Measurements from ENCODE around the gene KCNIP4. TPM values are rescaled to one million over a fixed set of nuclear protein-coding genes. Genes with fewer than 3 reads are reported as not detected.

The KCNIP4 gene
- total and polyA plus RNA-seq, 2 experiments from 2014 or later, result 0.14 to 0.63 TPM

- no peaks in the 10 kb centered on the region for H3K4me1 Mint-ChIP-seq
- Histone ChIP-seq H3K4me3 (no peak overlapping the region), H3K27me3 (ENCODE audit: insufficient read depth) (no peaks in the 10 kb centered on the region), H3K79me2 (replicated peaks; ENCODE audit: insufficient read depth) (no peaks in the 10 kb centered on the region), H2AFZ (no peak overlapping the region), H3K4me1 (ENCODE audit: insufficient read depth) (no peaks in the 10 kb centered on the region), H3K9me2 (ENCODE audit: insufficient read depth) (no peaks in the 10 kb centered on the region), H3F3A (replicated peaks; ENCODE audit: low read depth) (no peaks in the 10 kb centered on the region), H3K4me2 (no peak overlapping the region), H3K27ac (ENCODE audit: low read depth) (no peak overlapping the region), H3K36me3 (ENCODE audit: insufficient read depth) (no peaks in the 10 kb centered on the region), H4K20me1 (replicated peaks; ENCODE audit: insufficient read depth) (no peaks in the 10 kb centered on the region)
- H3K36me3 Mint-ChIP-seq (ENCODE audit: low read depth), result no peaks in the 10 kb centered on the region
- no peaks in the 10 kb centered on the region for H3K27me3 Mint-ChIP-seq (ENCODE audit: insufficient read depth, low read depth, poor library complexity)
- H3K4me3 Mint-ChIP-seq, result no peak overlapping the region
- H3K9me3 Mint-ChIP-seq, result no peaks in the 10 kb centered on the region
- H3K27ac Mint-ChIP-seq, result no peak overlapping the region
- ATAC-seq (no peak), DNase-seq (ENCODE audit: low spot score) (no peak)
- no peak for TF ChIP-seq POLR2AphosphoS5 (IDR thresholded peaks at IDR 0.05; ENCODE audit: low read depth)
- no peak for TF ChIP-seq EZH2phosphoT487 (IDR thresholded peaks at IDR 0.05; ENCODE audit: unreplicated experiment)
- TF ChIP-seq, protein P1, sequence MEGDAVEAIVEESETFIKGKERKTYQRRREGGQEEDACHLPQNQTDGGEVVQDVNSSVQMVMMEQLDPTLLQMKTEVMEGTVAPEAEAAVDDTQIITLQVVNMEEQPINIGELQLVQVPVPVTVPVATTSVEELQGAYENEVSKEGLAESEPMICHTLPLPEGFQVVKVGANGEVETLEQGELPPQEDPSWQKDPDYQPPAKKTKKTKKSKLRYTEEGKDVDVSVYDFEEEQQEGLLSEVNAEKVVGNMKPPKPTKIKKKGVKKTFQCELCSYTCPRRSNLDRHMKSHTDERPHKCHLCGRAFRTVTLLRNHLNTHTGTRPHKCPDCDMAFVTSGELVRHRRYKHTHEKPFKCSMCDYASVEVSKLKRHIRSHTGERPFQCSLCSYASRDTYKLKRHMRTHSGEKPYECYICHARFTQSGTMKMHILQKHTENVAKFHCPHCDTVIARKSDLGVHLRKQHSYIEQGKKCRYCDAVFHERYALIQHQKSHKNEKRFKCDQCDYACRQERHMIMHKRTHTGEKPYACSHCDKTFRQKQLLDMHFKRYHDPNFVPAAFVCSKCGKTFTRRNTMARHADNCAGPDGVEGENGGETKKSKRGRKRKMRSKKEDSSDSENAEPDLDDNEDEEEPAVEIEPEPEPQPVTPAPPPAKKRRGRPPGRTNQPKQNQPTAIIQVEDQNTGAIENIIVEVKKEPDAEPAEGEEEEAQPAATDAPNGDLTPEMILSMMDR (conservative IDR thresholded peaks at IDR 0.05; ENCODE audit: low read depth in 2 of 2), result no peak
- no peak for TF ChIP-seq ZNF462 (CRISPR knock-in tag; IDR thresholded peaks at IDR 0.05)
- TF ChIP-seq EZH2 (IDR thresholded peaks at IDR 0.05; ENCODE audit: low read depth, unreplicated experiment), result no peak
- TF ChIP-seq ZNF114 (CRISPR knock-in tag; IDR thresholded peaks at IDR 0.05), result no peak
These were observed 1010.4 kb downstream of the KCNIP4 start for GRCh38 chr4:20938204-20938603.
